ENCODE data around the gene XPC.

XPC gene

DNA sequence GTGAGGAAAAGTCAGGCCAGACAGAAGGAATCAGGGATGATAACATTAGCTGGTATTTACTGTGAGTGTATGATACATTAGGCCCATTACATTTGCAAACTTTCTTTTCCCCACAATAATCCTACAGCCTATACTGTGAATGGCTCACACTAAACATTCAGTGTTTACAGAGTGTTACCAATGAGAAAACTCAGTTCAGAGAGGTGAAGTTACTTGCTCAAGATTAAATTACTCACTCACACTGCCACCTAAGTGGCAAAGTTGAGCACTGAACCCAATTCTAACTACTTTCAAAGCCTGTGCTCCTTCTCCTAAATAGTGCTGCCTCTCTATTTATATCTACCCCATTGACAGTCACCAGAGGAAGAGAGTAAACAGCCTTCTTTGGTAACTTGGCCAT lies 8.5 kb downstream of the XPC start:
- TF ChIP-seq, protein P1, sequence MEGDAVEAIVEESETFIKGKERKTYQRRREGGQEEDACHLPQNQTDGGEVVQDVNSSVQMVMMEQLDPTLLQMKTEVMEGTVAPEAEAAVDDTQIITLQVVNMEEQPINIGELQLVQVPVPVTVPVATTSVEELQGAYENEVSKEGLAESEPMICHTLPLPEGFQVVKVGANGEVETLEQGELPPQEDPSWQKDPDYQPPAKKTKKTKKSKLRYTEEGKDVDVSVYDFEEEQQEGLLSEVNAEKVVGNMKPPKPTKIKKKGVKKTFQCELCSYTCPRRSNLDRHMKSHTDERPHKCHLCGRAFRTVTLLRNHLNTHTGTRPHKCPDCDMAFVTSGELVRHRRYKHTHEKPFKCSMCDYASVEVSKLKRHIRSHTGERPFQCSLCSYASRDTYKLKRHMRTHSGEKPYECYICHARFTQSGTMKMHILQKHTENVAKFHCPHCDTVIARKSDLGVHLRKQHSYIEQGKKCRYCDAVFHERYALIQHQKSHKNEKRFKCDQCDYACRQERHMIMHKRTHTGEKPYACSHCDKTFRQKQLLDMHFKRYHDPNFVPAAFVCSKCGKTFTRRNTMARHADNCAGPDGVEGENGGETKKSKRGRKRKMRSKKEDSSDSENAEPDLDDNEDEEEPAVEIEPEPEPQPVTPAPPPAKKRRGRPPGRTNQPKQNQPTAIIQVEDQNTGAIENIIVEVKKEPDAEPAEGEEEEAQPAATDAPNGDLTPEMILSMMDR (conservative IDR thresholded peaks at IDR 0.05), result no peak
- no peak for TF ChIP-seq ZFX (IDR thresholded peaks at IDR 0.05)
- no peak overlapping the region for H3K27ac ChIP-seq

DNA sequence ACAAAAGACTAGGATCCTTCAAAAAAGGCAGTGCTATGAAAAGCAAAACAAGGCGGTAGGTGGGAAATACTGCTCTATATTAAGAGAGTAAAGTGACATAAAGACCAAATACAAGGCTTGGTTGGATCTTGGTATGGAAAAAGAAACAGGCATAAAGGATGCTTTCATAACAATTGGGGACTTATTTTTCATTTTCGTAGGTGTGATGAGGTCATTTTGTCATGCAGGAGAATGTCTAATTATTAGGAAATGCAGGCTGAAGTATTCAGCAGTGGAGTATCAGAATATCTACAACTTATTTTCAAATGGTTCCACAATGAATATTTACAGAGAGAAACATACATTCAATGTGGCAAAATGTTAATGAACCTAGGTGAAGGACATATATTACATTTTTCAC lies 9.0 kb downstream of the XPC start:
- H3K27ac ChIP-seq, result no peak overlapping the region
- no peak for TF ChIP-seq ZFX (IDR thresholded peaks at IDR 0.05)
- TF ChIP-seq, protein P1 (conservative IDR thresholded peaks at IDR 0.05), result no peak

DNA sequence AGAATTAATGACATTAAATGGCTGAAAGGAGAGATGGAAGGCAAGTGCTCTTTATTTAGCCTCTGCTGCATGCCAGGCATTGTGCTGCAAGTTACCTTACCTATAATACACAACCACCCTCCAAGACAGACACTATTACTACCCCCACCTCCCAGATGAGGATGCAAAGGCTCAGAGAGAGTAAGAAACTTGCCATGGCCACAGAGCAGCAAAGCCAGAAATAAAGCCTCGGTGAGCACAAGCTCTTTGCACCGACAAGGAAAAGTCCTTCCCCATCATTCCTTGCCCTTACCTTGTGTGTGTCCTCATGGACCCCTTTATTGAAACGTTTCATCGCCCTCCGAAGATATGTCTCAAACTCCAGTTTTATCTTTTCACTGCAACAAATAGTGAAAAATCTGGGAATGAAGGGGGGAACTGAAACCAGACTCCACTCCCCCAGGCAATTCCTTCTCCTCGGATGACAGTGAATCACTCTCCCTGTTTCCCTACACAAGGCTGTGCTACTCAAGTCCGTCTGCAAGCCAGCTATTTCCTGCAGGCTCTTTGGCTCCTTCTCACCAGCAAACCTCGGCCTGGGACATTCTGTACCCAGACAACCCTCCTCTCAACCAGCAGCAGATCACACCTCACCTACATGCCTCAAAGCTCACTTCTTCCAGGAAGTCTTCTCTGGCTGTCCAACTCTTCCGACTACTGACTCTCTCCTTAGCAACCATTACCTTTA lies 11.4 kb downstream of the XPC start:
- TF ChIP-seq, protein P1 (conservative IDR thresholded peaks at IDR 0.05), result no peak
- TF ChIP-seq ZFX (IDR thresholded peaks at IDR 0.05), result no peak
- H3K27ac ChIP-seq, result no peak overlapping the region

DNA sequence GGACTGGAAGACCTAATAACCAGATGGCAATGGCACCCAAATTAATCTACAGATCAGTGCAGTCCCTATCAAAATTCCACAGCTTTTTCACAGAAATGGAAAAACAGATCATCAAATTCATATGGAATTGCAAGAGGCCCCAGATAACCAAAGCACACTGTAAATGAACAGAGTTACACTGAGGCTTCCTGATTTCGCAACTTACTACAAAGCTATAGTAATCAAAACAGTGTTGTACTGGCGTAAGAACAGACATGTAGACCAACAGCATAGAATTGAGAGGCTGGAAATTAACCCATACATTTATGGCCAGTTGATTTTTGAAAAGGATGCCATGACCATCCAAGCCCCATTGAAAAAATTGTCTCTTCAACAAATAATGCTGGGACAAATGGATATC lies 16.2 kb downstream of the XPC start:
- no peak for TF ChIP-seq ZFX (IDR thresholded peaks at IDR 0.05)
- TF ChIP-seq, protein P1 (conservative IDR thresholded peaks at IDR 0.05), result no peak

GRCh38 chr3:14161282-14161681 lies 17.1 kb downstream of the XPC start:
- TF ChIP-seq, protein P1 (conservative IDR thresholded peaks at IDR 0.05), result no peak
- TF ChIP-seq ZFX (IDR thresholded peaks at IDR 0.05), result no peak
- no peak overlapping the region for H3K27ac ChIP-seq

More for the DNA sequence above, 16.2 kb downstream of the XPC start:
- H3K27ac ChIP-seq, result no peak overlapping the region

GRCh38 chr3:14159426-14159825 lies 19.0 kb downstream of the XPC start:
- no peak for TF ChIP-seq ZFX (IDR thresholded peaks at IDR 0.05)
- TF ChIP-seq, protein P1 (conservative IDR thresholded peaks at IDR 0.05), result no peak
- no peak overlapping the region for H3K27ac ChIP-seq

DNA sequence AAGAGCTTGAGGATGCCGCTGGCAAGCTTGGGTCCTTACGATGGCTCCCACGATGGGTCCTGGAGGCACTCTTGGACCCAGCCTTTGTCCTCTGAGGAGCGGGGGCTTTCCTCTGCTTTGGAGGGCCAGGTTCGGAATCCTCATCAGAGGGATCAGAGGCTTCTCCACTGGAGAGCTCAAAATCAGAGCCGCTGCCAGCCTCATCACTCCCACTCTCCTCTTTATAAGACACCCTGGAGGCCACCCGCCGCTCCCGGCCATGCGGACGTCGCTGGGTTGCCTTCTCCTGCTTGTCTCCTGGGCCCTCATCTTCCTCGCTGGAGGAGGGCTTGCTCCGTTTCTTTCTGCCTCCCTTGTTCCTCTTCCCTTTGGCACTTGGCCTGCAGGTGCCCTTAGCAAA lies 20.0 kb downstream of the XPC start:
- no peak overlapping the region for H3K27ac ChIP-seq
- TF ChIP-seq, protein P1 (conservative IDR thresholded peaks at IDR 0.05), result no peak
- TF ChIP-seq ZFX (IDR thresholded peaks at IDR 0.05), result no peak

Measured in C4-2B (cell line).